CD4-positive, alpha-beta T cell treated with Interleukin-17A for 1 hour (primary cell): ENCODE results near the gene RAB28.

ENCODE experiments used
- DNase-seq: peaks from one replicate; pipeline ENCODE4 v3.0.0-alpha.2; 2020

Gene RAB28

GRCh38 chr4:13504374-13504773, 20.2 kb upstream of the RAB28 start:
- DNase-seq, result no peak

- no peak for DNase-seq
Measured at GRCh38 chr4:13498469-13498868, 14.3 kb upstream of the RAB28 start.

- no peak for DNase-seq
Measured at GRCh38 chr4:13496605-13497004, 12.5 kb upstream of the RAB28 start.

GRCh38 chr4:13495753-13496152, 11.6 kb upstream of the RAB28 start:
- no peak for DNase-seq

GRCh38 chr4:13493793-13494192, 9.7 kb upstream of the RAB28 start:
- DNase-seq, result no peak

GRCh38 chr4:13492747-13493146, 8.6 kb upstream of the RAB28 start:
- DNase-seq, result no peak

GRCh38 chr4:13484749-13485221, 645 bp upstream of the RAB28 start:
- peak; percentile 80 for DNase-seq

- DNase-seq, result peak; percentile 39
Measured at GRCh38 chr4:13483768-13484121, 395 bp downstream of the RAB28 start.

GRCh38 chr4:13483136-13483767, 888 bp downstream of the RAB28 start:
- no peak for DNase-seq

- no peak for DNase-seq
Measured at GRCh38 chr4:13481569-13481968, 2.6 kb downstream of the RAB28 start.

GRCh38 chr4:13478707-13479106, 5.4 kb downstream of the RAB28 start:
- DNase-seq, result no peak

GRCh38 chr4:13478131-13478530, 6.0 kb downstream of the RAB28 start:
- DNase-seq, result no peak

GRCh38 chr4:13476915-13477314, 7.2 kb downstream of the RAB28 start:
- DNase-seq, result peak; percentile 9

GRCh38 chr4:13476152-13476551, 8.0 kb downstream of the RAB28 start:
- no peak for DNase-seq

- no peak for DNase-seq
Measured at GRCh38 chr4:13471400-13471799, 12.7 kb downstream of the RAB28 start.

GRCh38 chr4:13470379-13470778, 13.8 kb downstream of the RAB28 start:
- no peak for DNase-seq

GRCh38 chr4:13464973-13465372, 19.2 kb downstream of the RAB28 start:
- DNase-seq, result no peak

- no peak for DNase-seq
Measured at GRCh38 chr4:13464543-13464942, 19.6 kb downstream of the RAB28 start.

- DNase-seq, result no peak
Measured at GRCh38 chr4:13461191-13461905, 22.8 kb downstream of the RAB28 start.

- DNase-seq, result no peak
Measured at GRCh38 chr4:13455411-13455810, 28.7 kb downstream of the RAB28 start.

GRCh38 chr4:13454786-13455185, 29.4 kb downstream of the RAB28 start:
- DNase-seq, result no peak

- peak; percentile 19 for DNase-seq
Measured at GRCh38 chr4:13452927-13453579, 31.1 kb downstream of the RAB28 start.

- no peak for DNase-seq
Measured at GRCh38 chr4:13449590-13449989, 34.5 kb downstream of the RAB28 start.
